Heart right ventricle (tissue), 16 donors: Measurements from ENCODE around the gene CFAP92. TPM values are rescaled to one million over a fixed set of nuclear protein-coding genes. Genes with fewer than 3 reads are reported as not detected.

ENCODE experiments used
- ATAC-seq, 8 donors: fragments of 200-7000 bp; cut with Tn5 transposase; one replicate each; pipeline ENCODE4 v1.9.1; 2020; ENCODE audit warnings: mild to moderate bottlenecking in 8 of 8, moderate library complexity in 8 of 8, moderate number of reproducible peaks in 1 of 8
- DNase-seq, 2 donors: peaks; one replicate each; pipeline ENCODE4 v3.0.0-alpha.2; 2020
- H3K27ac ChIP-seq, 10 donors: fragments of 200-600 bp; sonication (generic) in 2 of 10; one replicate each; pipeline versions ENCODE4 v1.5.0 to v1.8.0; 2020 to 2022; ENCODE audit warnings: mild to moderate bottlenecking in 3 of 10
- H3K27me3 ChIP-seq, 7 donors: fragments of 200-600 bp; one replicate each; pipeline ENCODE4 v1.8.0; 2021 to 2022; ENCODE audit warnings: mild to moderate bottlenecking in 2 of 7
- H3K36me3 ChIP-seq, 9 donors: fragments of 200-600 bp; sonication (generic) in 1 of 9; one replicate each; pipeline versions ENCODE4 v1.5.0 to v1.8.0; 2020 to 2022; ENCODE audit warnings: mild to moderate bottlenecking in 2 of 9
- H3K4me1 ChIP-seq, 9 donors: fragments of 200-600 bp; sonication (generic) in 1 of 9; one replicate each; pipeline versions ENCODE4 v1.5.0 to v1.8.0; 2020 to 2022; ENCODE audit warnings: mild to moderate bottlenecking in 4 of 9
- H3K4me3 ChIP-seq, 10 donors: fragments of 200-600 bp; sonication (generic) in 2 of 10; one replicate each; pipeline versions ENCODE4 v1.5.0 to v1.8.0; 2020 to 2022; ENCODE audit warnings: mild to moderate bottlenecking in 7 of 10, moderate library complexity in 2 of 10
- H3K9me3 ChIP-seq, 11 donors: fragments of 200-600 bp in 10 of 11; sonication (generic) in 2 of 11; one replicate each; pipeline versions ENCODE4 v1.5.0 to v1.8.0; 2013 to 2022; ENCODE audit warnings: mild to moderate bottlenecking in 2 of 11, control low read depth in 1 of 11, moderate library complexity in 1 of 11
- WGBS, 2 donors: extraction: QIAGEN DNeasy Blood & Tissue Kit; methylation state at CpG; one replicate each; pipeline ENCODE4 v1.1.7; 2013; ENCODE audit warnings: inconsistent platforms in 1 of 2; 5-methylcytosine and 5-hydroxymethylcytosine counted together
- intact Hi-C, 10 donors: fragments of 100-400 bp; cut with DNase I; formaldehyde crosslinking; loops; one replicate each; pipeline versions ENCODE4 v1.11.1 to v1.14.2; 2022
- polyA plus RNA-seq, 2 donors: library from polyadenylated mRNA; stranded (reverse); fragments of 200-250 nt; gene quantifications; one replicate each; pipeline ENCODE4 v1.2.3, GENCODE V29; 2013
- total RNA-seq, 10 donors: library from RNA; stranded (reverse); fragmentation: NEBNext Ultra II Directional in 3 of 10; extraction: Animal tissue kit (Norgen Biotek cat#: 25700) in 3 of 10; gene quantifications; one replicate each; pipeline versions ENCODE4 v1.2.1 to v1.2.4, GENCODE V29; 2021 to 2023
- TF ChIP-seq, protein P1 (sequence below), 9 donors: fragments of 200-600 bp; sonication (generic) in 2 of 9; IDR thresholded peaks; one replicate each; pipeline versions ENCODE4 v1.5.0 to v1.8.0; 2021 to 2022; ENCODE audit warnings: antibody characterized with exemption in 9 of 9, mild to moderate bottlenecking in 5 of 9, moderate library complexity in 1 of 9
- donor health status: Arrhythmogenic right ventricular cardiomyopathy.
- donor health status: ischemic (EF 13 %, LVEDD 7.1; RV severe dilation, severe dysfunction).
- donor health status: healthy with polysubstance abuse.
- donor health status: DM: no; HTN: yes; CAD: no.
- donor health status: DM: no; HTN: no; CAD: no.
- donor health status: ischemic (EF 25% LVEDD 6.9; RV normal size, moderate dysfunction).
- donor health status: ischemic (EF 25% LVEDD 5.7; RV mildly dilated, moderate dysfunction).
- donor health status: healthy.
- donor health status: DM: yes; HTN: yes; CAD: no.
- donor health status: Ischemic cardiomyopathy.
- donor health status: ischemic (EF 35%, LVEDD 5.7; RV mildly dilated, moderate dysfunction).
- donor health status: nonischemic (EF 11% LVEDD 7.7; RV severe dilation, severe dysfunction).
- donor health status: DM: yes; HTN: yes; CAD: no.
- donor health status: PGD.
- donor health status: ischemic (EF 29% LVEDD 5.4; RV normal size, mild dysfunction).
- donor health status: nonischemic (EF 23%, LVEDD 6.1; RV moderate dilation, normal function).

CFAP92 gene
- total and polyA plus RNA-seq, 12 donors: 0.12 to 1.2 (median 0.41) TPM

DNA sequence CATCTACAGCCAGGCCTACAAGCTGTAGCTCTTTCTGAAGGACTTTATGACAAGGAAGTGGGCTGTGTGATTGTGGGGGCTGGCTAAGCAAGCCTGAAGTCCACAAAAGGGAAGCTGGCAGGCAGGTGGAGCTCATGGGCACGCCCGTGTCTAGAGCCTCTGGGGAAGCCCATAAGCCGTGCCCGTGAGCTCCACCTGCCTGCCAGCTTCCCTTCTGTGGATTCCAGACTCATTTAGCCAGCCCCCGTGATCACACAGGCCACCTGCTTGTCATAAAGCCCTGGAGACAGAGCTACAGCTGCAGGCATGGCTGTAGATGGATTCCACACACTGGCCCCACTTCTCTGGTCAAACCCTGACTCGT is 22.5 kb upstream of the CFAP92 start:
- TF ChIP-seq, protein P1, sequence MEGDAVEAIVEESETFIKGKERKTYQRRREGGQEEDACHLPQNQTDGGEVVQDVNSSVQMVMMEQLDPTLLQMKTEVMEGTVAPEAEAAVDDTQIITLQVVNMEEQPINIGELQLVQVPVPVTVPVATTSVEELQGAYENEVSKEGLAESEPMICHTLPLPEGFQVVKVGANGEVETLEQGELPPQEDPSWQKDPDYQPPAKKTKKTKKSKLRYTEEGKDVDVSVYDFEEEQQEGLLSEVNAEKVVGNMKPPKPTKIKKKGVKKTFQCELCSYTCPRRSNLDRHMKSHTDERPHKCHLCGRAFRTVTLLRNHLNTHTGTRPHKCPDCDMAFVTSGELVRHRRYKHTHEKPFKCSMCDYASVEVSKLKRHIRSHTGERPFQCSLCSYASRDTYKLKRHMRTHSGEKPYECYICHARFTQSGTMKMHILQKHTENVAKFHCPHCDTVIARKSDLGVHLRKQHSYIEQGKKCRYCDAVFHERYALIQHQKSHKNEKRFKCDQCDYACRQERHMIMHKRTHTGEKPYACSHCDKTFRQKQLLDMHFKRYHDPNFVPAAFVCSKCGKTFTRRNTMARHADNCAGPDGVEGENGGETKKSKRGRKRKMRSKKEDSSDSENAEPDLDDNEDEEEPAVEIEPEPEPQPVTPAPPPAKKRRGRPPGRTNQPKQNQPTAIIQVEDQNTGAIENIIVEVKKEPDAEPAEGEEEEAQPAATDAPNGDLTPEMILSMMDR (IDR thresholded peaks at IDR 0.05): peak in 2 of 9 donors; percentile 14 to 22
- 49 to 51% methylated on average over 6 of the region's 6 CpGs for WGBS, 2 donors
- no peaks in the 10 kb centered on the region for H3K9me3 ChIP-seq
- peak overlapping the region in 2 of 10 donors; percentile 20 to 22 for H3K4me3 ChIP-seq
- no peaks in the 10 kb centered on the region for H3K36me3 ChIP-seq
- H3K4me1 ChIP-seq: peaks cover 7 to 72% (median 48%) of the 10 kb centered on the region in 9 donors
- ATAC-seq (peak in 3 of 8 donors; percentile 15 to 20 (median 16)), DNase-seq (no peak)
- intact Hi-C loops: no loop called here
- no peaks in the 10 kb centered on the region for H3K27me3 ChIP-seq
- H3K27ac ChIP-seq: peak overlapping the region; percentile 80 to 94 (median 88)

DNA sequence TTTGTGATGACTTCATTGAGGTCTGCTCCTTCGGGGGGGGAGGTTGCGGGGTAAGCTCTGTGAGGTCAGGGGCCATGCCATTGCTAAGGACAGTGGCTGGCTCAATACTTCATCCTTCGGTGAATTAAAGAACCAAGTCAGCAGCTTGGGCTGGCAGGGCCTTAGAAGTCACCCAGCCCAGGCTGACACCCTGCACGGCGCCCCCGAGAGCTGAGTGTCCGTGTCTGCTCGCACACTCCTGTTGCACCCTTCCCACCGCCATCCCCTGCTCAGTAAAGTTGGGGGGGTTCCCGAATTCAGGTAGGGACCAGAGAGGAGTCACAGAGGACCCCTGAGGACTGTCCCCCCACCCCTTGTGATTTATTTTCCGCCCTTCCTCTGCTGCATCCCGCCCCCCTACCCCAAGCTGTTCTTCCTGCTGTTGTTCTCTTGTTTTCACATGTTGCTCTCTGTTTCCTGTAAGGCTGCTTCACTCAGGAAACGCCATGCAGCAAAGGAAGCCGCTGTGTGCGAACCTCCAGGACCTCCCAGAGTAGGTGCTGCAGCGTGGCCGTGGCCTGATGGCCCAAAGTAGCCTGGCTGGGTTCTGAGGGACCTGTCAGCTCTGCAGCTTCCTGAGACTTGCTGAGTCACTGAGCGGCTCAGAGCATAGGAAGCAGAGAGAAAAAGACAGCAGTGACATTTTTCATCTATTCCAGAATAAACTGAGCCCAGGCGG is 21.7 kb upstream of the CFAP92 start:
- Histone ChIP-seq H3K4me1 (peaks cover 7 to 64% (median 48%) of the 10 kb centered on the region in 9 donors), H3K27me3 (no peaks in the 10 kb centered on the region), H3K27ac (peak overlapping the region; percentile 80 to 94 (median 88)), H3K36me3 (no peaks in the 10 kb centered on the region), H3K4me3 (peak overlapping the region in 2 of 10 donors; percentile 20 to 22), H3K9me3 (no peaks in the 10 kb centered on the region)
- DNase-seq (peak; percentile 59 to 73), ATAC-seq (peak; percentile 47 to 81 (median 73))
- TF ChIP-seq, protein P1 (IDR thresholded peaks at IDR 0.05): no peak
- WGBS, 2 donors: 62 to 67% methylated on average over 19 of the region's 19 CpGs
- intact Hi-C loops: no loop called here

DNA sequence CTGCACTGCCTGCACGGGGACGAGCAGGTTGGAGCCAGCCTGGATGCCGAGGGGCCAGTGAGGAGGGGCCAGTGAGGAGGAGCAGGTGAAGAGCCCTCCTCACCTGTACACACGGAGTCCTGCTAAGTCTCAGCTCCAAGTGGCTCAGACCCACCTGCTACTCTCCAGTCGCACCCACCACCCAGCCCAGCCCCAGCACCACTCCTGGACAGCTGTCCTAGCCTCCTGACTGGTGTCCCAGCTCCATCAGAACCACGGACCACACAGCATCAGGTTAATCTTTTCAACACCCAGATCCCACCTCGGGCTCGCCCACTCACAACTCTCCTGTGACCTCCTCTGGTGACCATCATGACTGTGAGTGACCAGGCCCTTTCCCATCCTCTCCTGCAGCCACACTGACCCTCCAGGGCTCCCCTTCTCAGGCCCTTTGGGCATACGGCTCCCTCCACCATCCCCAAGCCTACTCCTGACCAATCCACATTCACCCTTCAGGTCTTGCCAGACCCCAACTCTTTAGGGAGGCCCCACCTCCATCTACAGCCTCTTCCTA is 21.0 kb upstream of the CFAP92 start:
- WGBS, 2 donors: 86 to 90% methylated on average over 9 of the region's 9 CpGs
- H3K9me3 ChIP-seq: no peaks in the 10 kb centered on the region
- H3K4me1 ChIP-seq: peaks cover 7 to 64% (median 48%) of the 10 kb centered on the region in 9 donors
- H3K27me3 ChIP-seq: no peaks in the 10 kb centered on the region
- H3K4me3 ChIP-seq: no peak overlapping the region
- no peak for DNase-seq
- H3K36me3 ChIP-seq: no peaks in the 10 kb centered on the region
- TF ChIP-seq, protein P1 (IDR thresholded peaks at IDR 0.05): no peak
- peak overlapping the region; percentile 80 to 94 (median 88) for H3K27ac ChIP-seq
- intact Hi-C loops: no loop called here
- no peak for ATAC-seq

DNA sequence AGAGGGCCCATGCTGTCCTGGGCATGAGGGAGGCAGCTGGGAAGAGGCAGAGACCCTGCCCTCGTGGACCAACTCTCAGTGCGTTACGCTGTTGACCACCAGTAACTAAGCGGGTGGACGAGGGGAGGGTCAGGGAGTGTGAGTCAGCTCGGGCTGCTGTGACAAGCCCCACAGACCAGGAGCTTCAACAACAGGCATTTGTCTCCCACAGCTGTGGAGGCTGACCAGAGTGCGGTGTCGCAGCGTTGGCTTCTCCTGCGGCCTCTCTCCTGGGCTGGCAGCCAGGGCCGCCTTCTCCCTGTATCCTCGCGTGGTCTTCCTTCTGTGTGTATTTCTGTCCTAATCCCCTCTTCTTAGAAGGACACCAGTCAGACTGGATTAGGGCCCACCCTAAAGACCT is 20.3 kb upstream of the CFAP92 start:
- Histone ChIP-seq H3K36me3 (no peaks in the 10 kb centered on the region), H3K4me1 (peaks cover 7 to 65% (median 48%) of the 10 kb centered on the region in 9 donors), H3K9me3 (no peaks in the 10 kb centered on the region), H3K27me3 (no peaks in the 10 kb centered on the region), H3K4me3 (no peak overlapping the region), H3K27ac (peak overlapping the region; percentile 29 to 94 (median 88))
- ATAC-seq (peak in 6 of 8 donors; percentile 2 to 19 (median 6)), DNase-seq (no peak)
- intact Hi-C loops: no loop called here
- 66 to 79% methylated on average over 13 of the region's 13 CpGs for WGBS, 2 donors
- TF ChIP-seq, protein P1 (IDR thresholded peaks at IDR 0.05): no peak
